Osteocyte (in vitro differentiated cells): ENCODE measurements around the gene ANAPC7. TPM values are rescaled to one million over a fixed set of nuclear protein-coding genes. Genes with fewer than 3 reads are reported as not detected.

Source experiments
- DNase-seq: peaks from one replicate; pipeline ENCODE4 v3.0.0; 2021; ENCODE audit warnings: mixed read lengths; ENCODE audit not compliant: unreplicated experiment; ENCODE audit errors: extremely low spot score
- H3K27ac Mint-ChIP-seq: one replicate; pipeline ENCODE4 v1.8.0; 2021; ENCODE audit warnings: mild to moderate bottlenecking, mixed read lengths; ENCODE audit not compliant: unreplicated experiment
- H3K27me3 Mint-ChIP-seq: one replicate; pipeline ENCODE4 v1.8.0; 2021; ENCODE audit warnings: mixed read lengths; ENCODE audit not compliant: unreplicated experiment
- H3K36me3 Mint-ChIP-seq: one replicate; pipeline ENCODE4 v1.8.0; 2021; ENCODE audit warnings: mixed read lengths; ENCODE audit not compliant: unreplicated experiment
- H3K4me1 Mint-ChIP-seq: one replicate; pipeline ENCODE4 v1.8.0; 2021; ENCODE audit warnings: mixed read lengths; ENCODE audit not compliant: unreplicated experiment
- H3K4me3 Mint-ChIP-seq: one replicate; pipeline ENCODE4 v1.8.0; 2021; ENCODE audit warnings: mild to moderate bottlenecking, moderate library complexity, mixed read lengths; ENCODE audit not compliant: unreplicated experiment
- H3K9me3 Mint-ChIP-seq: one replicate; pipeline ENCODE4 v1.8.0; 2021; ENCODE audit warnings: mixed read lengths; ENCODE audit not compliant: unreplicated experiment
- total RNA-seq: library from RNA; stranded (reverse); gene quantifications from 2 replicates; pipeline ENCODE4 v1.2.1, GENCODE V29; 2021
- TF ChIP-seq, protein P1 (sequence below): fragments of 200-600 bp; sonication (generic); IDR thresholded peaks from 2 replicates; pipeline ENCODE4 v1.5.0; 2021; ENCODE audit warnings: antibody characterized with exemption, mild to moderate bottlenecking, moderate library complexity

Gene ANAPC7
- total RNA-seq, 1 donor from 2014 or later, result 48.8 TPM

DNA sequence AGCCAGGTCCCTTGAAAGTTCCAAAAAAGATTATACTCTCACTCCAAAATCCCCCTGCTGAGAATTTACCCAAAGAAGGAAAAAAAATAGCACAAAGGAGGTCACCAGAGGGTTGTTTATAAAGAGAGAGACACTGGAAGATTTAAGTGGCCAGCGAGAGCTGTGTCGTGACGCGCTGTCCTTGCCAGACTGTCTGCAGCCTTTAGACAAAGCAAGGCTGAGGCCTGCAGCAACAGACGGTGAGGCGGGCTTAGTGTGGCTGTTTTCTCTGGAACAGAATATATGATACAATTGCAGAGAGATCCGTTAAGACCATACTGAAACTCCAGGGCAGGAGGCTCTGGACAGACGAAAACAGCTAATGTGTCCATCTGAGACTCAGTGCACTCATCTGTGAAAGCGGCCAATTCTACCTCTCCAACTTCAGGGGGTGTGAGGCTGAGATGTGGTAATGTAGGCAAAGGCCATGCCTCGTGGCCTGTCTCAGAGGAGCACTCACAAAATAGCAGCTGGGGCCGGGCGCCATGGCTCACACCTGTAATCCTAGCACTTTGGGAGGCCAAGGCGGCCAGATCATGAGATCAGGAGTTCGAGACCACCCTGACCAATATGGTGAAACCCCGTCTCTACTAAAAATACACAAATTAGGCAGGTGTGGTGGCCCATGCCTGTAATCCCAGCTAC lies 36.2 kb downstream of the ANAPC7 start:
- Mint-ChIP-seq H3K27me3 (no peaks in the 10 kb centered on the region), H3K9me3 (no peaks in the 10 kb centered on the region), H3K4me3 (no peak overlapping the region), H3K27ac (no peak overlapping the region), H3K4me1 (peaks cover 4% of the 10 kb centered on the region), H3K36me3 (peaks cover 6% of the 10 kb centered on the region)
- TF ChIP-seq, protein P1, sequence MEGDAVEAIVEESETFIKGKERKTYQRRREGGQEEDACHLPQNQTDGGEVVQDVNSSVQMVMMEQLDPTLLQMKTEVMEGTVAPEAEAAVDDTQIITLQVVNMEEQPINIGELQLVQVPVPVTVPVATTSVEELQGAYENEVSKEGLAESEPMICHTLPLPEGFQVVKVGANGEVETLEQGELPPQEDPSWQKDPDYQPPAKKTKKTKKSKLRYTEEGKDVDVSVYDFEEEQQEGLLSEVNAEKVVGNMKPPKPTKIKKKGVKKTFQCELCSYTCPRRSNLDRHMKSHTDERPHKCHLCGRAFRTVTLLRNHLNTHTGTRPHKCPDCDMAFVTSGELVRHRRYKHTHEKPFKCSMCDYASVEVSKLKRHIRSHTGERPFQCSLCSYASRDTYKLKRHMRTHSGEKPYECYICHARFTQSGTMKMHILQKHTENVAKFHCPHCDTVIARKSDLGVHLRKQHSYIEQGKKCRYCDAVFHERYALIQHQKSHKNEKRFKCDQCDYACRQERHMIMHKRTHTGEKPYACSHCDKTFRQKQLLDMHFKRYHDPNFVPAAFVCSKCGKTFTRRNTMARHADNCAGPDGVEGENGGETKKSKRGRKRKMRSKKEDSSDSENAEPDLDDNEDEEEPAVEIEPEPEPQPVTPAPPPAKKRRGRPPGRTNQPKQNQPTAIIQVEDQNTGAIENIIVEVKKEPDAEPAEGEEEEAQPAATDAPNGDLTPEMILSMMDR, result no peak
- DNase-seq, result no peak

DNA sequence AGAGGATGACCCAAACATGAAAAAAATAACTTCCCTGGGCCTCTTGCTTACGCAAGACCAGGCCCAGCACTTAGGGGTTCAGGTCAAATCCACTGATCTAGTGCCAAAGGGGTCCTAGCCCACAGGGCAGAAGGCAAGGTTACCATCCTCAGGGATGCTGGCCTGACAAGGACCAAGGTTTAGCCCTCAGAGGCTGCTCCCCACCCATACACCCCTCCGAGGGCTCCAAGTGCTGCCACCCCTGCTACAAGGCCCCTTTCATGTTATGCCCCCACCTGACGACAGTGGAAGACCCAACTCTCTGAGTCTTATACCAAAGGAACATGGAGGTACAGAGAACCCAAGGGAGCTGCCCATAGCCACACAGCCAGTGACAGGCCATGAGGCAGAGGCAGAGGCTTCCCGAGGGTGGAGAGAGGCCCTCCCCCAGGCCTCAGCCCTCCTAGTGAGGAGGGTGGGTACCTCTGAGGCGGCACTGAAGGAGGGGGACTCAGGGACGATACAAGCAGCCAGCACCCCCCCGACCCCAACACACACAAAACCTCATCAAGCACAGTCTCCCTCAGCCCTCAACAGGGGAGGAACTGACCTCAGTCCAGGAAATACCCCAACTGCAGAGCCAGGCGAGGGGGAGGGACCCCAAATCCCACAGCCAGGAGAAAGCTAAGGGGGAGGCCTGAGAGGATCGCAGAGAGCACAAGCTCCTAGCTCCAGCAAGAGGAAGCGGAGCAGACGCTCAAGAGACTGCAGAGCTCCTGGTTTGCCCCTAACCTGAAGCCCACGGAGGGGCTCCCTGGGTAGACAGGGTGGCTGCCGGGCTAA lies 37.0 kb downstream of the ANAPC7 start:
- Mint-ChIP-seq H3K27ac (no peak overlapping the region), H3K4me1 (peaks cover 4% of the 10 kb centered on the region), H3K9me3 (no peaks in the 10 kb centered on the region), H3K36me3 (peaks cover 3% of the 10 kb centered on the region), H3K4me3 (no peak overlapping the region), H3K27me3 (no peaks in the 10 kb centered on the region)
- TF ChIP-seq, protein P1, result no peak
- no peak for DNase-seq

DNA sequence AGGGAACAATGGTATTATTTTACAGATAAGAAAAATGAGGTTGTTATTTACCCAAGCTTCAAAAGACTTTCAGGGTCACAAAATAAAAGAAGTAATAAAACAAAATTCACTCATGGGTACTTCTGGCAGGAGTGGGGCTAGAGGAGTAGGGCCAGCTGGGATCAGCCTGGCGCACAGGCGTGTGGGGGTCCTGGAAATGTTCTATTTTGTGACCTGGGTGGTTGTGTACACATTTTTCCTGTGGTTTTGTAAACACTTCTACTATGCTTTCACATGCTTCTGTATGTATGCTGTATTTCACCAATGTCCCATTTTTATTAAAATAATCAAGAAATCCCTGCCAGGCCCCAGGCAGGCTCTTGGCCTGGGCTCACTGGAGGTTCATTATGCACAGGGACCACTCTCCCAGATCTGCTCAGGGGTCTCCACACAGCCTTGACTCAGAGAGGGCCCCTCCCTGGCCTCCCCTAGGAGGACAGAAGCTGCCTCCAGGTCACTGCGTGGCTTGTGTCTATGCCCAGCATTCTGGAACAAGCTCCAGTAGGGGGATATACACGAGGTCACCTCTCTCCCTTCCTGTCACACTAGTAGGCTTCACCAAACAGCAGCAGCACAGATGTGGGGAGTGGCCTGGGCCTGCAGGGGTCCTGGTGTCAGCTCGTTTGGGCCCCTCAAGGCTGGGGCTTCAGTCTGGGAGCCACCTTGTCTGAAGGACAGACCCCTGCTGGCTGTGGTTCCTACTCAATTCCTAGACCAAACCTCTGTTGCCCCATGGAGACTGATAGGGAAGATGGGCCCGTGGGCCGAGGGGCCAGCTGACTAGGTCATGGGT lies 37.8 kb downstream of the ANAPC7 start:
- Mint-ChIP-seq H3K9me3 (no peaks in the 10 kb centered on the region), H3K27me3 (no peaks in the 10 kb centered on the region), H3K27ac (no peak overlapping the region), H3K4me1 (peaks cover 4% of the 10 kb centered on the region), H3K4me3 (no peak overlapping the region), H3K36me3 (peaks cover 3% of the 10 kb centered on the region)
- no peak for DNase-seq
- TF ChIP-seq, protein P1, result no peak

DNA sequence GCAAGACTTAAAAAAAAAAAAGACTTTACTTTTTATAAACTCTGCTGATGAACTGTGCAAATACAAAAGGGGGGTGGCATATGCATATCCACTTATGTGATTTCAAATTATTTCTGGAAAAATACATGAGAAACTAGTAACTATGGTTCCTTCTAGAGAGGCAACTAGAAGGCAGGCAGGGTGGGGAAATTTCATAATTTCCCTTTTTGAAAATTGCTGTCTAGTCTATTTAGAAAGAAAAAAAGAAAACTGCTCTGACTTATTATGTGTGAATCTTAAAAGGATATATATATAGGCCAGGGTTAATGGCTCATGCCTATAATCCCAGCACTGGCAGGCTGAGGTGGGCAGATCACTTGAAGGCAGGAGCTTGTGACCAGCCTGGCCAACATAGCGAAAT lies 42.3 kb downstream of the ANAPC7 start:
- H3K9me3 Mint-ChIP-seq, result no peaks in the 10 kb centered on the region
- no peak overlapping the region for H3K4me3 Mint-ChIP-seq
- no peaks in the 10 kb centered on the region for H3K4me1 Mint-ChIP-seq
- no peak overlapping the region for H3K27ac Mint-ChIP-seq
- TF ChIP-seq, protein P1, result no peak
- DNase-seq, result no peak
- H3K27me3 Mint-ChIP-seq, result no peaks in the 10 kb centered on the region
- H3K36me3 Mint-ChIP-seq, result no peaks in the 10 kb centered on the region
